RWPE2 (cell line): ENCODE measurements around the gene MYO7A.

ENCODE experiments used
- ATAC-seq: fragments of 200-7000 bp; cut with Tn5 transposase; 3 replicates; pipeline ENCODE4 v1.9.1; 2021; ENCODE audit warnings: low read depth
- DNase-seq: peaks from one replicate; pipeline ENCODE4 v3.0.0-alpha.2; 2020; ENCODE audit warnings: low spot score
- H3K27ac ChIP-seq: fragments of 450-650 bp; 2 replicates; pipeline ENCODE4 v1.5.1; 2017; ENCODE audit warnings: mild to moderate bottlenecking; ENCODE audit not compliant: poor library complexity, severe bottlenecking
- H3K27me3 ChIP-seq: fragments of 250-450 bp; sonication (Bioruptor Pico); 2 replicates; pipeline ENCODE4 v1.5.1; 2021; ENCODE audit warnings: mild to moderate bottlenecking, moderate library complexity; ENCODE audit not compliant: insufficient read depth, poor library complexity, severe bottlenecking
- H3K36me3 ChIP-seq: fragments of 250-450 bp; sonication (Bioruptor Pico); 2 replicates; pipeline ENCODE4 v1.5.1; 2020; ENCODE audit warnings: low read depth, mild to moderate bottlenecking, moderate library complexity
- H3K4me1 ChIP-seq: fragments of 250-450 bp; sonication (Bioruptor Pico); 2 replicates; pipeline ENCODE4 v1.5.1; 2021; ENCODE audit warnings: mild to moderate bottlenecking, moderate library complexity; ENCODE audit not compliant: insufficient read depth, poor library complexity, severe bottlenecking
- H3K4me3 ChIP-seq: fragments of 250-450 bp; sonication (Bioruptor Pico); 2 replicates; pipeline ENCODE4 v1.5.1; 2021; ENCODE audit warnings: mild to moderate bottlenecking, moderate library complexity; ENCODE audit not compliant: severe bottlenecking
- H3K9me3 ChIP-seq: fragments of 250-450 bp; sonication (Bioruptor Pico); 2 replicates; pipeline ENCODE4 v1.5.1; 2021; ENCODE audit warnings: mild to moderate bottlenecking, moderate library complexity; ENCODE audit not compliant: severe bottlenecking
- CTCF ChIP-seq: fragments of 450-650 bp; IDR thresholded peaks from one replicate; pipeline ENCODE4 v1.5.1; 2017; ENCODE audit warnings: mild to moderate bottlenecking, moderate library complexity; ENCODE audit not compliant: poor library complexity, severe bottlenecking

MYO7A gene

DNA sequence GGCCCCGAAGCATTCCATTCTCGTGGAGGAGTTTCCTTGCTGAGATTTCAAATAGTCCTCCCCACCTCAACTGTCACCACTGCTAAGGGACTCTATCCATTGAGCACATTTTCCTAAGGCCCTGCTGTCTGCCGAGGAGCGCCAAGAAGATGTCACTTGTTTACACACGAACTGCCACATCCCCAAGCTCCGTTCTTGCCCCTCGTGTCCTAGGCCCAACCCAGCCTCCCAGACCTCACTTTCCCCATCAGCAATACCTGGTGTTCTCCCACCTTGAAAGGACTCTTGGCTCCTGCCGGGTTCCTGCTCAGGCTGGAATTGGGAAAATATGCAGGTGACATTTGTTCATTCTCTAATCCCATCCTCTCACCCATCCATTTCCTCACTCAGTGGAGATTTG, 4.0 kb upstream of the MYO7A start:
- H3K9me3 ChIP-seq, result no peaks in the 10 kb centered on the region
- TF ChIP-seq CTCF, result no peak
- no peak overlapping the region for H3K27ac ChIP-seq
- no peak overlapping the region for H3K4me3 ChIP-seq
- no peaks in the 10 kb centered on the region for H3K27me3 ChIP-seq
- H3K36me3 ChIP-seq, result no peaks in the 10 kb centered on the region
- ATAC-seq, result no peak
- no peak for DNase-seq
- H3K4me1 ChIP-seq, result no peaks in the 10 kb centered on the region

- ATAC-seq (no peak), DNase-seq (no peak)
- TF ChIP-seq CTCF, result no peak
- no peaks in the 10 kb centered on the region for H3K36me3 ChIP-seq
- H3K27ac ChIP-seq, result no peak overlapping the region
- H3K4me1 ChIP-seq, result no peaks in the 10 kb centered on the region
- no peaks in the 10 kb centered on the region for H3K9me3 ChIP-seq
- H3K4me3 ChIP-seq, result no peak overlapping the region
- H3K27me3 ChIP-seq, result no peaks in the 10 kb centered on the region
Measured at GRCh38 chr11:77124488-77124887, 3.6 kb upstream of the MYO7A start.

DNA sequence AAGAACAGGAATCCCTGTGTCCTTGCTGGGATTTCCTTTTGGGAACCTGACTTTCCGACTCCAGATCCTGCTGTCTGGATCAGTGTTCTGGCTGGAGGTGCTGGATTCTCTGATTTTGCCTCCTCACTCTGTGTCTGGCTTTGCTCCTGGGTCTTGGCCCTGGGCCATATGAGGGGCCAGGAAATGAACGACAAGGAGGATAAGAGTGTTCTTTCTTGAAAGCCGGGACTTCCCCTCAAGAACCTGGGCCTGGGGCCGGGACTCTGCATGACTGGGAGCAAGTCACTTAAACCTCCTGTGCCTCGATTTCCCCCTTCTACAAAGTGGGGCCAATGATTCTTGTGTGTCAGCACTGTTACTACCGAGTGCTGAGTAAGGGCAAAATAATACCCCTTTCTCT, 2.9 kb upstream of the MYO7A start:
- TF ChIP-seq CTCF, result no peak
- no peak overlapping the region for H3K4me3 ChIP-seq

DNA sequence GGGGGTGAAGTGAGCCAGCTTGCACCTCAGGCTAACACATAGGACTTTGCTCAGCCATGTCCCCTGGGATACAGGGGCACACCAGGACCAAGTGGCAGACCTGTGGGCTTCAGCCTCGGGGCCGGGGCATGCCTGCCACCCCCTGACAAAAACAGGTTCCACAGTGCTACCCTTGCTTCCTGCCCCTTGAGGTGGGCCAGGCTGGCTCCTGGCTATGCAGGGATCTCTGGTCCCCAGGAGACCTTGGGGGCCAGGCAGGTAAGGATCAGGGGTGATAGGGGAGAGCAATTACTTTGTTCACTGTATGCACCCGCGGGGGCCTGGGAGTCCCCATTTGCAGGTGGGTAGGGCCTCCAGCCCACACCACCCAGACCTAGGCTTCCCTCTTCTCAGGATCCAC, 2.4 kb upstream of the MYO7A start:
- DNase-seq (no peak), ATAC-seq (no peak)
- Histone ChIP-seq H3K4me1 (no peaks in the 10 kb centered on the region), H3K27ac (no peak overlapping the region), H3K36me3 (no peaks in the 10 kb centered on the region), H3K27me3 (no peaks in the 10 kb centered on the region), H3K9me3 (no peaks in the 10 kb centered on the region), H3K4me3 (no peak overlapping the region)
- no peak for TF ChIP-seq CTCF

More for the DNA sequence above, 2.9 kb upstream of the MYO7A start:
- H3K27me3 ChIP-seq, result no peaks in the 10 kb centered on the region
- DNase-seq (no peak), ATAC-seq (no peak)
- H3K9me3 ChIP-seq, result no peaks in the 10 kb centered on the region
- H3K4me1 ChIP-seq, result no peaks in the 10 kb centered on the region
- no peaks in the 10 kb centered on the region for H3K36me3 ChIP-seq
- no peak overlapping the region for H3K27ac ChIP-seq

GRCh38 chr11:77126156-77126775, 1.8 kb upstream of the MYO7A start:
- no peak for ATAC-seq
- Histone ChIP-seq H3K27ac (no peak overlapping the region), H3K27me3 (no peaks in the 10 kb centered on the region), H3K4me1 (no peaks in the 10 kb centered on the region), H3K4me3 (no peak overlapping the region), H3K36me3 (no peaks in the 10 kb centered on the region), H3K9me3 (no peaks in the 10 kb centered on the region)
- no peak for TF ChIP-seq CTCF
- DNase-seq, result no peak
